IMR-90 (cell line): ENCODE results near the gene ALPK3. TPM values are rescaled to one million over a fixed set of nuclear protein-coding genes. Genes with fewer than 3 reads are reported as not detected.

Experiments used
- ATAC-seq: fragments of 200-7000 bp; cut with Tn5 transposase; 2 replicates; pipeline ENCODE4 v1.9.1; 2020; ENCODE audit warnings: low read depth, mild to moderate bottlenecking, moderate library complexity
- BruUV-seq: library from RNA; stranded (reverse); fragments of 400-500 nt; replicated peaks from 2 replicates; lab custom pipeline; 2021; lab: Mats Ljungman, UMichigan
- CTCF ChIA-PET: fragments of 300-600 bp; formaldehyde crosslinking; extraction: SDS; loops from one replicate; lab custom pipeline; 2021; ENCODE audit warnings: antibody characterized with exemption; lab: Yijun Ruan, JAX
- POLR2A ChIA-PET: fragments of 300-600 bp; sonication (Branson Sonifier 250); formaldehyde crosslinking; loops from one replicate; lab custom pipeline; 2022; ENCODE audit warnings: antibody characterized with exemption; ENCODE audit not compliant: unreplicated experiment; lab: Charles Lee
- DNase-seq: peaks from one replicate; pipeline ENCODE4 v3.0.0; 2013
- H2AFZ ChIP-seq: replicated peaks from 2 replicates; pipeline ENCODE3; 2013; ENCODE audit warnings: low read length, mild to moderate bottlenecking; ENCODE audit not compliant: poor library complexity
- H2AK5ac ChIP-seq: 2 replicates; pipeline ENCODE4 v1.6.1; 2013; ENCODE audit warnings: low read depth, low read length, inconsistent platforms
- H2AK9ac ChIP-seq: replicated peaks from 2 replicates; pipeline ENCODE3; 2013; ENCODE audit warnings: mild to moderate bottlenecking, low read depth, low read length, moderate library complexity; ENCODE audit not compliant: poor library complexity
- H2BK120ac ChIP-seq: 2 replicates; pipeline ENCODE4 v1.6.1; 2013; ENCODE audit warnings: low read depth, low read length, inconsistent platforms
- H2BK15ac ChIP-seq: 3 replicates; pipeline ENCODE4 v1.6.1; 2013; ENCODE audit warnings: low read depth, low read length, inconsistent platforms
- H2BK20ac ChIP-seq: 2 replicates; pipeline ENCODE4 v1.6.1; 2013; ENCODE audit warnings: low read depth, mild to moderate bottlenecking, inconsistent platforms, low read length, moderate library complexity
- H2BK5ac ChIP-seq: 2 replicates; pipeline ENCODE4 v1.6.1; 2013; ENCODE audit warnings: mild to moderate bottlenecking, low read depth, low read length, inconsistent platforms; ENCODE audit not compliant: poor library complexity, severe bottlenecking
- H3K14ac ChIP-seq: replicated peaks from 2 replicates; pipeline ENCODE4 v1.6.1; 2013; ENCODE audit warnings: low read depth, low read length, inconsistent platforms
- H3K18ac ChIP-seq: 2 replicates; pipeline ENCODE4 v1.6.1; 2013; ENCODE audit warnings: low read depth, low read length, control low read depth
- H3K23ac ChIP-seq: 2 replicates; pipeline ENCODE4 v1.6.1; 2013; ENCODE audit warnings: low read depth, low read length, inconsistent platforms
- H3K27ac ChIP-seq: 2 replicates; pipeline ENCODE4 v1.5.1; 2013; ENCODE audit warnings: mild to moderate bottlenecking, control low read depth, low read length; ENCODE audit not compliant: insufficient read depth
- H3K27me3 ChIP-seq: 2 replicates; pipeline ENCODE4 v1.6.1; 2013; ENCODE audit warnings: low read length; ENCODE audit not compliant: control insufficient read depth, insufficient read depth
- H3K36me3 ChIP-seq: 2 replicates; pipeline ENCODE4 v1.6.1; 2013; ENCODE audit warnings: low read length, mixed read lengths; ENCODE audit not compliant: control insufficient read depth, insufficient read depth
- H3K4ac ChIP-seq: 2 replicates; pipeline ENCODE4 v1.6.1; 2013; ENCODE audit warnings: low read depth, low read length, inconsistent platforms
- H3K4me1 ChIP-seq: 2 replicates; pipeline ENCODE4 v1.6.1; 2013; ENCODE audit warnings: low read length, mixed read lengths; ENCODE audit not compliant: control insufficient read depth, insufficient read depth
- H3K4me2 ChIP-seq: 2 replicates; pipeline ENCODE4 v1.6.1; 2013; ENCODE audit warnings: low read depth, mild to moderate bottlenecking, control low read depth, low read length, moderate library complexity
- H3K4me3 ChIP-seq: 2 replicates; pipeline ENCODE4 v1.5.1; 2013; ENCODE audit warnings: low read depth, mild to moderate bottlenecking, control low read depth, low read length, moderate library complexity; ENCODE audit not compliant: insufficient read depth
- H3K56ac ChIP-seq: 2 replicates; pipeline ENCODE4 v1.6.1; 2013; ENCODE audit warnings: low read length, inconsistent platforms; ENCODE audit not compliant: insufficient read depth; ENCODE audit errors: extremely low read depth
- H3K79me1 ChIP-seq, 2 experiments: 2 replicates each; pipeline ENCODE4 v1.6.1; 2013; ENCODE audit warnings: low read length in 2 of 2, inconsistent platforms in 1 of 2, low read depth in 1 of 2
- H3K9ac ChIP-seq: 2 replicates; pipeline ENCODE4 v1.6.1; 2013; ENCODE audit warnings: low read depth, low read length, control low read depth
- H3K9me1 ChIP-seq: 2 replicates; pipeline ENCODE4 v1.6.1; 2013; ENCODE audit warnings: low read length, inconsistent platforms; ENCODE audit not compliant: insufficient read depth
- H3K9me3 ChIP-seq: 2 replicates; pipeline ENCODE4 v1.6.1; 2013; ENCODE audit warnings: low read length; ENCODE audit not compliant: control insufficient read depth, insufficient read depth
- H4K20me1 ChIP-seq: 2 replicates; pipeline ENCODE4 v1.6.1; 2013; ENCODE audit warnings: low read length, inconsistent platforms; ENCODE audit not compliant: insufficient read depth
- H4K5ac ChIP-seq: 2 replicates; pipeline ENCODE4 v1.6.1; 2013; ENCODE audit warnings: mild to moderate bottlenecking, low read depth, low read length, control low read depth
- H4K8ac ChIP-seq, 2 experiments: 2 replicates each; pipeline ENCODE4 v1.6.1; 2013; ENCODE audit warnings: low read depth in 2 of 2, low read length in 2 of 2, control low read depth in 1 of 2, inconsistent platforms in 1 of 2
- H4K91ac ChIP-seq: 2 replicates; pipeline ENCODE4 v1.6.1; 2013; ENCODE audit warnings: low read depth, low read length, inconsistent platforms; ENCODE audit not compliant: insufficient read depth
- BHLHE40 ChIP-seq: fragments of 150-350 bp; IDR thresholded peaks from 2 replicates; pipeline ENCODE4 v1.6.1; 2016; ENCODE audit warnings: mild to moderate bottlenecking, low read depth, low read length
- CEBPB ChIP-seq: IDR thresholded peaks from 2 replicates; pipeline ENCODE4 v1.6.1; 2012; ENCODE audit warnings: low read depth, low read length, improper control_type of control experiment
- FOS ChIP-seq: fragments of 150-350 bp; IDR thresholded peaks from 2 replicates; pipeline ENCODE4 v1.6.1; 2016; ENCODE audit warnings: low read depth, low read length
- MAZ ChIP-seq: IDR thresholded peaks from 2 replicates; pipeline ENCODE4 v1.6.1; 2012; ENCODE audit warnings: low read depth, mild to moderate bottlenecking, low read length, improper control_type of control experiment, moderate library complexity, borderline replicate concordance
- POLR2A ChIP-seq: IDR thresholded peaks from 2 replicates; pipeline ENCODE4 v1.6.1; 2012; ENCODE audit warnings: mild to moderate bottlenecking, low read depth, low read length
- RFX5 ChIP-seq: IDR thresholded peaks from 2 replicates; pipeline ENCODE4 v1.8.0; 2012; ENCODE audit warnings: low read depth, mild to moderate bottlenecking, low read length, moderate library complexity
- SMC3 ChIP-seq: fragments of 150-350 bp; IDR thresholded peaks from 2 replicates; pipeline ENCODE4 v1.6.1; 2016; ENCODE audit warnings: low read depth, mild to moderate bottlenecking, antibody characterized with exemption, low read length, moderate library complexity
- WGBS, 2 experiments: methylation state at CpG; one replicate each; pipeline versions ENCODE4 v1.1.5 to v1.1.7; 2013; ENCODE audit warnings: missing lambda C conversion rate in 2 of 2; ENCODE audit not compliant: insufficient read length in 1 of 2; ENCODE audit errors: extremely low coverage in 2 of 2; 5-methylcytosine and 5-hydroxymethylcytosine counted together
- dilution Hi-C: fragments of 300-500 bp; cut with HindIII; formaldehyde crosslinking; loops from one replicate; pipeline ENCODE4 v1.14.3; 2018; ENCODE audit warnings: low sequenced_read_pairs; ENCODE audit not compliant: unreplicated experiment
- in situ Hi-C: fragments of 300-500 bp; cut with MboI; formaldehyde crosslinking; loops from 3 replicates; pipeline ENCODE4 v1.14.3; 2019; ENCODE audit warnings: low sequenced_read_pairs, inconsistent platforms, mixed read lengths
- intact Hi-C: fragments of 100-400 bp; cut with micrococcal nuclease; formaldehyde crosslinking; loops from 2 replicates; pipeline ENCODE4 v1.10.0; 2022
- polyA plus RNA-seq, 3 experiments: library from polyadenylated mRNA; depleted of rRNA; stranded (reverse); fragments of >200 nt; gene quantifications; 2 replicates each; pipeline ENCODE4 v1.2.3, GENCODE V29; 2012; ENCODE audit warnings: low replicate concordance in 1 of 3
- total RNA-seq: library from RNA; depleted of rRNA; stranded (reverse); fragments of >200 nt; gene quantifications from 2 replicates; pipeline ENCODE4 v1.2.3, GENCODE V29; 2012
- TF ChIP-seq, protein P1 (sequence below): fragments of 150-350 bp; IDR thresholded peaks from 2 replicates; pipeline ENCODE4 v1.6.1; 2016; ENCODE audit warnings: low read depth, mild to moderate bottlenecking, low read length, moderate library complexity, borderline replicate concordance
- TF ChIP-seq, protein P2 (sequence below): fragments of 150-350 bp; IDR thresholded peaks from 2 replicates; pipeline ENCODE4 v1.6.1; 2017; ENCODE audit warnings: mild to moderate bottlenecking, antibody characterized with exemption, low read length, low read depth

The ALPK3 gene
- total and polyA plus RNA-seq, 2 of the 4 experiments (the other 2 are of a cell fraction): under 0.01 to 0.26 TPM

DNA sequence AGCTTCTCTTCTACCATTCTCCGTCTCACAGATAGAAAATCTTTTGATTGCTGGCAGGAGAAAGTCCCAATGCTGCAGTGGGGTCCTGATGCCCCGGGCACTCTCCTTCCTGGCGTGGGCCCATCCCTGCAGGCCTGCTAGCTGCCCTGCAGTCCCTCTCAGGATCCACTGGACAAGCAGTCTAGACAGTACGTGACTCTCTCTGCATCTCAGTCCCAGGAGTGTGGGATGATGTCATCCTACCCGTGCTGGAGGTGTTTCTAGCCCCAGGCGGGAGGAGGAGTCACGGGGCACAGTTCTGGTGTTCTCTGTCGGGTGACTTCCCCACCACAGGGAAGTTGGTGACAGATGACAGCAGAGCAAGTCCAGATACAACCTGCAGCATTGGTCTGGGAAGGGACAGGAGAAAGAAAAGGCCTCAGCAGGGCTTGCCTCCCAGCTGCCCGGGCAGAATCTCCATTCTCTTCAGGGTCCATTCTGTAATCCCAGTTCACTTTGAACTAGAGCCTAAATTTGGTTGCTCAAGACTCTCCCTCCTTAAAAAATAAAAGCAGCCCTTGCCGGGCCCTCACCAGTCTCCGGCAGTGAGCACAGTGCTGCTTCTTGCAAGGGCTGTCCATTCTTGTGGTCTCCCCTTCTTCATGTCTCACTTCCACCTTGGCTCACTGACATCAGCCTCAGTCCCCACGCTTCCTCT is 97.9 kb downstream of the ALPK3 start:
- TF ChIP-seq MAZ (no peak), RFX5 (peak; percentile 72), POLR2A (no peak), FOS (0 out of 2 replicates have a peak, but pooled peaks have one; percentile 20), BHLHE40 (peak; percentile 96), SMC3 (no peak), CEBPB (0 out of 2 replicates have a peak, but pooled peaks have one; percentile 12)
- TF ChIP-seq, protein P1, sequence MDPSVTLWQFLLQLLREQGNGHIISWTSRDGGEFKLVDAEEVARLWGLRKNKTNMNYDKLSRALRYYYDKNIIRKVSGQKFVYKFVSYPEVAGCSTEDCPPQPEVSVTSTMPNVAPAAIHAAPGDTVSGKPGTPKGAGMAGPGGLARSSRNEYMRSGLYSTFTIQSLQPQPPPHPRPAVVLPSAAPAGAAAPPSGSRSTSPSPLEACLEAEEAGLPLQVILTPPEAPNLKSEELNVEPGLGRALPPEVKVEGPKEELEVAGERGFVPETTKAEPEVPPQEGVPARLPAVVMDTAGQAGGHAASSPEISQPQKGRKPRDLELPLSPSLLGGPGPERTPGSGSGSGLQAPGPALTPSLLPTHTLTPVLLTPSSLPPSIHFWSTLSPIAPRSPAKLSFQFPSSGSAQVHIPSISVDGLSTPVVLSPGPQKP: no peak
- TF ChIP-seq, protein P2, sequence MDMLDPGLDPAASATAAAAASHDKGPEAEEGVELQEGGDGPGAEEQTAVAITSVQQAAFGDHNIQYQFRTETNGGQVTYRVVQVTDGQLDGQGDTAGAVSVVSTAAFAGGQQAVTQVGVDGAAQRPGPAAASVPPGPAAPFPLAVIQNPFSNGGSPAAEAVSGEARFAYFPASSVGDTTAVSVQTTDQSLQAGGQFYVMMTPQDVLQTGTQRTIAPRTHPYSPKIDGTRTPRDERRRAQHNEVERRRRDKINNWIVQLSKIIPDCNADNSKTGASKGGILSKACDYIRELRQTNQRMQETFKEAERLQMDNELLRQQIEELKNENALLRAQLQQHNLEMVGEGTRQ: peak; percentile 57; the same call in 1 of the 2 replicates
- POLR2A ChIA-PET: no interaction called here
- peak overlapping the region; percentile 37; the same call in 1 of the 2 replicates for H3K9ac ChIP-seq
- H3K4ac ChIP-seq: peak overlapping the region; percentile 89; the same call in 1 of the 2 replicates
- peak overlapping the region; percentile 68 to 86; a peak in 3 of 4 replicates for H4K8ac ChIP-seq
- BruUV-seq: no TSS peak
- 0 out of 2 replicates have a peak overlapping the region, but pooled peaks have one; percentile 13 for H3K27ac ChIP-seq
- H4K91ac ChIP-seq: peak overlapping the region; percentile 91; the same call in 1 of the 2 replicates
- WGBS, 2 experiments: 52% methylated on average over 6 of the region's 12 CpGs; no CpG with 5 or more reads in 1 of the 2 experiments
- no peaks in the 10 kb centered on the region for H3K27me3 ChIP-seq
- peak; percentile 50 for ATAC-seq
- intact Hi-C loops: no loop called here
- CTCF ChIA-PET: no interaction called here
- H3K4me1 ChIP-seq: peaks cover 20% of the 10 kb centered on the region
- H3K14ac ChIP-seq: peak overlapping the region; percentile 85
- no peaks in the 10 kb centered on the region for H3K9me3 ChIP-seq
- no peaks in the 10 kb centered on the region for H3K79me1 ChIP-seq
- H4K5ac ChIP-seq: peak overlapping the region; percentile 82; the same call in 1 of the 2 replicates
- H3K23ac ChIP-seq: no peak overlapping the region; the same call in 1 of the 2 replicates
- no peak overlapping the region for H3K4me2 ChIP-seq
- H2BK20ac ChIP-seq: peak overlapping the region; percentile 87; the same call in 1 of the 2 replicates
- H3K4me3 ChIP-seq: no peak overlapping the region
- H2BK15ac ChIP-seq: peak overlapping the region; percentile 94; the same call in 2 of the 3 replicates
- H2AFZ ChIP-seq: peak overlapping the region; percentile 82
- peak overlapping the region; percentile 86 for H2AK9ac ChIP-seq
- peak; percentile 86 for DNase-seq
- in situ Hi-C loops: no loop called here
- no peaks in the 10 kb centered on the region for H3K36me3 ChIP-seq
- peak overlapping the region; percentile 88; the same call in 1 of the 2 replicates for H2BK120ac ChIP-seq
- dilution Hi-C loops: no loop called here
- peak overlapping the region; percentile 82 for H2BK5ac ChIP-seq
- H3K18ac ChIP-seq: peak overlapping the region; percentile 21
- no peaks in the 10 kb centered on the region for H4K20me1 ChIP-seq
- no peak overlapping the region for H3K56ac ChIP-seq
- peaks cover 21% of the 10 kb centered on the region for H3K9me1 ChIP-seq
- H2AK5ac ChIP-seq: peak overlapping the region; percentile 95
